Ascending aorta (tissue), 2 donors: ENCODE measurements around the gene NUP98. TPM values are rescaled to one million over a fixed set of nuclear protein-coding genes. Genes with fewer than 3 reads are reported as not detected.

Source experiments
- DNase-seq, 2 donors: peaks; one replicate each; pipeline ENCODE4 v3.0.0-alpha.2; 2019; ENCODE audit warnings: low spot score in 2 of 2
- H3K27ac ChIP-seq, 2 donors: fragments of 200-600 bp; sonication (generic); one replicate each; pipeline ENCODE4 v1.5.1; 2016 to 2017; ENCODE audit warnings: mild to moderate bottlenecking in 1 of 2
- H3K27me3 ChIP-seq: fragments of 200-600 bp; sonication (generic); one replicate; pipeline ENCODE4 v1.5.1; 2017
- H3K36me3 ChIP-seq, 2 donors: fragments of 200-600 bp; sonication (generic); one replicate each; pipeline ENCODE4 v1.5.1; 2016
- H3K4me1 ChIP-seq, 2 donors: fragments of 200-600 bp; sonication (generic); one replicate each; pipeline ENCODE4 v1.5.1; 2016 to 2017; ENCODE audit warnings: mild to moderate bottlenecking in 1 of 2
- H3K4me3 ChIP-seq, 2 donors: fragments of 200-600 bp; sonication (generic); one replicate each; pipeline ENCODE4 v1.5.1; 2016 to 2017; ENCODE audit warnings: mild to moderate bottlenecking in 1 of 2
- H3K9me3 ChIP-seq, 2 donors: fragments of 200-600 bp; sonication (generic); one replicate each; pipeline ENCODE4 v1.5.1; 2016
- intact Hi-C: fragments of 100-400 bp; cut with DNase I; formaldehyde crosslinking; loops from one replicate; pipeline ENCODE4 v1.15.1; 2023
- total RNA-seq: library from RNA; depleted of rRNA; stranded (reverse); fragments of >200 nt; gene quantifications from one replicate; pipeline ENCODE4 v1.1.0, GENCODE V29; 2016
- TF ChIP-seq, protein P1 (sequence below), 3 experiments: fragments of 200-600 bp in 2 of 3; fragments of 450-650 bp in 1 of 3; sonication (generic) in 2 of 3; IDR thresholded peaks; one replicate each; pipeline ENCODE4 v1.5.1; 2016 to 2019; ENCODE audit warnings: antibody characterized with exemption in 3 of 3, mild to moderate bottlenecking in 1 of 3, moderate library complexity in 1 of 3

NUP98 gene
- 36.3 TPM for total RNA-seq

DNA sequence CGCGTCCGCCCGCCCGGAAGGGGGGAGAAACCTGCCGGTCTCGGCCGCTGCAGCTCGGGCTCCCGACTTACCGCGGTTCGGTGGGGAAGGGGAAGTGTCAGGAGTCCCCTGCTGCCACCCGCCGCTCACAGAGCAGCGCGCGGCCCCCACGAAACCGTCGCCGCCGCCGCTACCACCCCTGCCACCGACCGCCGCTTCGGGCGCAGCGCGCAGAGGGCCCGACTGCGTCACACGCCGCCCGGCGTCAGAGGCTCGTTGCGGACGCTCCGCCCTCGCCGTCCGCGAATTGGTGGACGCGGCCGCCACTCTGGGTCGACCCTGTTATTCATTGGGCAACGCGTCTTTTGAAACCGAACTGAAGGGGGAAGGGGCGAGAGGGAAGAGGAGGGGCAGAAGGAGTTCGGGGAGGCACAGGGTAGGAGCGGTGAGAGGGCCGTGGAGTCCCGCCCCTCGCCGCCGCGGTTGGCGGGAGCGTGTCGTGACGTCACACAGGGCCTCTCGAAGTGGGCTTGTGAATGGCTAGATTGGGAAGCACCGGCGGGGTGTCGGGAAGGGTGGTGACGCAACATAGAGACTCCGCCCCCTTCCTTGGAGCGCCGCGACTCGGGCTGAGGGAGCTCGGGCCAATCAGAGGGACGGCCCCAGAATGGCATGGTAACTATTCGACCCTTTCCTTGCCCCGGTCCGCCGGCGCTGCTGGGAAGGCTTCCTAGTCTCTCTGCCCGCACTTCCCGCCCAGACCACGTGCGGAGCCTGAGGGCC is at the start of gene NUP98:
TSS of gene NUP98 (minus strand) at position 226 of the 762 bp plus-strand sequence. CDS start 15,437 bp downstream, outside the sequence.
- DNase-seq = peak; percentile 100
- intact Hi-C loops = loop anchor here (1.0 to 2.0 kb wide), 3 partner anchors 44 to 375 kb away; partner anchors contain the start of gene RRM1
- Histone ChIP-seq H3K36me3 (peaks cover 5 to 19% of the 10 kb centered on the region in 2 donors), H3K9me3 (no peaks in the 10 kb centered on the region), H3K4me3 (peak within 1 kb of the TSS; percentile 85 to 86), H3K4me1 (peaks cover 0 to 21% of the 10 kb centered on the region in 2 donors), H3K27ac (peak within 1 kb of the TSS; percentile 95 to 96), H3K27me3 (no peaks in the 10 kb centered on the region)
- TF ChIP-seq, protein P1, sequence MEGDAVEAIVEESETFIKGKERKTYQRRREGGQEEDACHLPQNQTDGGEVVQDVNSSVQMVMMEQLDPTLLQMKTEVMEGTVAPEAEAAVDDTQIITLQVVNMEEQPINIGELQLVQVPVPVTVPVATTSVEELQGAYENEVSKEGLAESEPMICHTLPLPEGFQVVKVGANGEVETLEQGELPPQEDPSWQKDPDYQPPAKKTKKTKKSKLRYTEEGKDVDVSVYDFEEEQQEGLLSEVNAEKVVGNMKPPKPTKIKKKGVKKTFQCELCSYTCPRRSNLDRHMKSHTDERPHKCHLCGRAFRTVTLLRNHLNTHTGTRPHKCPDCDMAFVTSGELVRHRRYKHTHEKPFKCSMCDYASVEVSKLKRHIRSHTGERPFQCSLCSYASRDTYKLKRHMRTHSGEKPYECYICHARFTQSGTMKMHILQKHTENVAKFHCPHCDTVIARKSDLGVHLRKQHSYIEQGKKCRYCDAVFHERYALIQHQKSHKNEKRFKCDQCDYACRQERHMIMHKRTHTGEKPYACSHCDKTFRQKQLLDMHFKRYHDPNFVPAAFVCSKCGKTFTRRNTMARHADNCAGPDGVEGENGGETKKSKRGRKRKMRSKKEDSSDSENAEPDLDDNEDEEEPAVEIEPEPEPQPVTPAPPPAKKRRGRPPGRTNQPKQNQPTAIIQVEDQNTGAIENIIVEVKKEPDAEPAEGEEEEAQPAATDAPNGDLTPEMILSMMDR (IDR thresholded peaks at IDR 0.05) = no peak

- TF ChIP-seq, protein P1 (IDR thresholded peaks at IDR 0.05) = no peak
- H3K4me3 ChIP-seq = no peak overlapping the region
- DNase-seq = no peak
- H3K27ac ChIP-seq = no peak overlapping the region
- intact Hi-C loops = no loop called here
- no peaks in the 10 kb centered on the region for H3K9me3 ChIP-seq
- no peaks in the 10 kb centered on the region for H3K36me3 ChIP-seq
- H3K27me3 ChIP-seq = no peaks in the 10 kb centered on the region
- peaks cover 0 to 2% of the 10 kb centered on the region in 2 donors for H3K4me1 ChIP-seq
Observed at GRCh38 chr11:3845670-3846069, 48.3 kb upstream of the NUP98 start.

DNA sequence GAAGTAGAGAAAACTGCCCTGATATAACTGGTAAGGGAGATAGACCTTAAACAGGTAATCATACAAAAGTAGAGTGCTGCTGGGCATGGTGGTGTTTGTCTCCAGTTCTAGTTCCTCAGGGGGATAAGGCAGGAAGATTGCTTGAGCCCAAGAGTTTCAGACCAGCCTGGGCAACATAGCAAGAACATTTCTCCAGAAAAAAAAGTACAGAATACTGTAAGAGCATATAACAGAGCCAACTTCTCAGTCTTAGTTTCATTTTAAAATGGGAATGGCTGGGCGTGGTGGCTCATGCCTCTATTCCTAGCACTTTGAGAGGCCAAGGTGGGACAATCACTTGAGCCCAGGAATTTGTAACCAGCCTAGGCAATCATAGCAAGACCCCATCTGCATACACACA is 47.9 kb upstream of the NUP98 start:
- peaks cover 0 to 2% of the 10 kb centered on the region in 2 donors for H3K4me1 ChIP-seq
- H3K27ac ChIP-seq = no peak overlapping the region
- H3K27me3 ChIP-seq = no peaks in the 10 kb centered on the region
- no peak for DNase-seq
- intact Hi-C loops = no loop called here
- H3K36me3 ChIP-seq = no peaks in the 10 kb centered on the region
- no peak overlapping the region for H3K4me3 ChIP-seq
- TF ChIP-seq, protein P1 (IDR thresholded peaks at IDR 0.05) = no peak
- H3K9me3 ChIP-seq = no peaks in the 10 kb centered on the region

DNA sequence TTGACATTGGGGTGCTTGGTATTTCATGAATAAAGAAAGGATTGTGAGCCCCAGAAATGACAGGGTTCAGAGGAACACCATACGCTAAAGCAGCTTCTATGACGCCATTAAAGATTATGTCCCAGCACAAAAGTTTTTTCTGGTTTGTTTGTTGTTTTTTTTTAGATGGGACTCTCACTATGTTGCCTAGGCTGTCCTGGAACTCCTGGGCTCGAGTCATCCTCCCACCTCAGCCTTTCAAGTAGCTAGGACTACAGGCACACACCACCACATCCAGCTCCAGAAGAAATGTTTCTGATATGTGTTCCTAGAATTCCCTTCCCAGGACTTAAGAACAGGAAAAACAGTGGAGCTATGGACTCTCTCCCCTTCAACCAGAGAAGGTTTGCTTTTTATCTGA is 46.0 kb upstream of the NUP98 start:
- Histone ChIP-seq H3K9me3 (no peaks in the 10 kb centered on the region), H3K4me1 (peaks cover 2 to 3% of the 10 kb centered on the region in 2 donors), H3K4me3 (no peak overlapping the region), H3K27me3 (no peaks in the 10 kb centered on the region), H3K36me3 (no peaks in the 10 kb centered on the region), H3K27ac (no peak overlapping the region)
- DNase-seq = no peak
- TF ChIP-seq, protein P1 (IDR thresholded peaks at IDR 0.05) = no peak
- intact Hi-C loops = no loop called here

- H3K4me3 ChIP-seq = peak overlapping the region; percentile 98 to 99
- peak; percentile 69 to 90 for DNase-seq
- H3K27me3 ChIP-seq = no peaks in the 10 kb centered on the region
- H3K36me3 ChIP-seq = no peaks in the 10 kb centered on the region
- peaks cover 2 to 7% of the 10 kb centered on the region in 2 donors for H3K4me1 ChIP-seq
- peak overlapping the region; percentile 97 to 98 for H3K27ac ChIP-seq
- intact Hi-C loops = loop anchor here (1.0 kb wide), 1 partner anchor 44 kb away; the partner anchor contains the start of gene NUP98
- TF ChIP-seq, protein P1 (IDR thresholded peaks at IDR 0.05) = peak; percentile 77 to 92 (median 91)
- H3K9me3 ChIP-seq = no peaks in the 10 kb centered on the region
Observed at GRCh38 chr11:3841426-3842350, 44.3 kb upstream of the NUP98 start.
